Keratinocyte (primary cell): ENCODE measurements around the gene CRADD.

Experiments used
- EZH2 ChIP-seq: IDR thresholded peaks from one replicate; pipeline ENCODE4 v1.6.1; 2012; ENCODE audit warnings: inconsistent platforms, mild to moderate bottlenecking, low read length, moderate library complexity
- TF ChIP-seq, protein P1 (sequence below), 3 experiments: IDR thresholded peaks in 1 of 3; conservative IDR thresholded peaks in 1 of 3; optimal IDR thresholded peaks in 1 of 3; 2 replicates in 2 of 3; 3 replicates in 1 of 3; pipeline versions ENCODE3 to v1.5.1; 2011; ENCODE audit warnings: low read length in 3 of 3, mild to moderate bottlenecking in 3 of 3, moderate library complexity in 2 of 3, control low read depth in 1 of 3, inconsistent platforms in 1 of 3; ENCODE audit not compliant: insufficient read depth in 2 of 3; ENCODE audit errors: extremely low read depth in 1 of 3

GRCh38 chr12:93915411-93915810 lies 238.2 kb downstream of the CRADD start:
- no peak for TF ChIP-seq EZH2
- TF ChIP-seq, protein P1, sequence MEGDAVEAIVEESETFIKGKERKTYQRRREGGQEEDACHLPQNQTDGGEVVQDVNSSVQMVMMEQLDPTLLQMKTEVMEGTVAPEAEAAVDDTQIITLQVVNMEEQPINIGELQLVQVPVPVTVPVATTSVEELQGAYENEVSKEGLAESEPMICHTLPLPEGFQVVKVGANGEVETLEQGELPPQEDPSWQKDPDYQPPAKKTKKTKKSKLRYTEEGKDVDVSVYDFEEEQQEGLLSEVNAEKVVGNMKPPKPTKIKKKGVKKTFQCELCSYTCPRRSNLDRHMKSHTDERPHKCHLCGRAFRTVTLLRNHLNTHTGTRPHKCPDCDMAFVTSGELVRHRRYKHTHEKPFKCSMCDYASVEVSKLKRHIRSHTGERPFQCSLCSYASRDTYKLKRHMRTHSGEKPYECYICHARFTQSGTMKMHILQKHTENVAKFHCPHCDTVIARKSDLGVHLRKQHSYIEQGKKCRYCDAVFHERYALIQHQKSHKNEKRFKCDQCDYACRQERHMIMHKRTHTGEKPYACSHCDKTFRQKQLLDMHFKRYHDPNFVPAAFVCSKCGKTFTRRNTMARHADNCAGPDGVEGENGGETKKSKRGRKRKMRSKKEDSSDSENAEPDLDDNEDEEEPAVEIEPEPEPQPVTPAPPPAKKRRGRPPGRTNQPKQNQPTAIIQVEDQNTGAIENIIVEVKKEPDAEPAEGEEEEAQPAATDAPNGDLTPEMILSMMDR (optimal IDR thresholded peaks at IDR 0.05 in 1 of 3, IDR thresholded peaks at IDR 0.05 in 1 of 3, conservative IDR thresholded peaks at IDR 0.05 in 1 of 3; ENCODE audit: extremely low read depth in 1 of 3, insufficient read depth in 2 of 3, low read length in 3 of 3), result no peak
